ENCODE results near the gene RFX8.

Gene RFX8

DNA sequence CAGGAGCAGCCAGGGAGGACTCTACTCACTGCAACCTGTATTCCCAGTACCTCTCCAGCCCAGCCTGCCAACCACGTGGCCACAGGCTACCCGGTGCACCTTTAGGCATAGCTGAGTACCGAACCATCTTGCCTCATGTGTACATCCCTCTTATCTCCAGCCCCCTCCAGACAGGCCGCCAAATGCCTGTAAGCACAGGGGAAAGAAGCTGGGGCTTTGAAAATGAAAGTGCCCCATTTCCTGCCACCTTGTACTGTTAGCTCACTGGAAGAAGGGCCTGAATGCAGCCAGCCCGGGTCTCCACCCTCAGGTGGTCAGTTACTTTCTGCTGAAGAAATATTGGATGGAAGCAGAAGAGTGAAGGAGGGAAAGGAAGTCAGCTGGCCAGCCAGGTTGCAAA is 27.2 kb upstream of the RFX8 start:
- Histone ChIP-seq H3K9me2 (replicated peaks; ENCODE audit: low read depth, low read length) (no peaks in the 10 kb centered on the region), H3K36me3 (ENCODE audit: insufficient read depth, low read length) (no peaks in the 10 kb centered on the region), H2AFZ (ENCODE audit: low read length) (peak overlapping the region; percentile 73), H3K9ac (ENCODE audit: low read depth, low read length, poor library complexity, severe bottlenecking) (peak overlapping the region; percentile 42), H3K4me1 (ENCODE audit: insufficient read depth, low read length, poor library complexity, severe bottlenecking) (peaks cover 30% of the 10 kb centered on the region), H3K79me2 (ENCODE audit: insufficient read depth, low read length) (no peaks in the 10 kb centered on the region), H4K20me1 (ENCODE audit: insufficient read depth, low read length, poor library complexity, severe bottlenecking) (no peaks in the 10 kb centered on the region), H3K9me3 (ENCODE audit: insufficient read depth, low read depth, low read length) (no peaks in the 10 kb centered on the region), H3K27me3 (ENCODE audit: insufficient read depth, low read length, poor library complexity, severe bottlenecking) (no peaks in the 10 kb centered on the region), H3K4me2 (ENCODE audit: low read depth, low read length, poor library complexity, severe bottlenecking) (peak overlapping the region; percentile 54), H3K4me3 (ENCODE audit: low read length, poor library complexity, severe bottlenecking) (peak overlapping the region; percentile 31), H3F3A (ENCODE audit: low read depth) (no peaks in the 10 kb centered on the region)
- TF ChIP-seq CTCF (conservative IDR thresholded peaks at IDR 0.05; ENCODE audit: low read length) (no peak), EZH2phosphoT487 (IDR thresholded peaks at IDR 0.05; ENCODE audit: borderline replicate concordance) (no peak)

GRCh38 chr2:101501443-101501842 is 26.5 kb upstream of the RFX8 start:
- Histone ChIP-seq H2AFZ (ENCODE audit: low read length) (peak overlapping the region; percentile 73), H3K79me2 (ENCODE audit: insufficient read depth, low read length) (no peaks in the 10 kb centered on the region), H3K9ac (ENCODE audit: low read depth, low read length, poor library complexity, severe bottlenecking) (peak overlapping the region; percentile 42), H3K4me1 (ENCODE audit: insufficient read depth, low read length, poor library complexity, severe bottlenecking) (peaks cover 30% of the 10 kb centered on the region), H3K36me3 (ENCODE audit: insufficient read depth, low read length) (no peaks in the 10 kb centered on the region), H3K27me3 (ENCODE audit: insufficient read depth, low read length, poor library complexity, severe bottlenecking) (no peaks in the 10 kb centered on the region), H3K4me3 (ENCODE audit: low read length, poor library complexity, severe bottlenecking) (peak overlapping the region; percentile 31), H3F3A (ENCODE audit: low read depth) (no peaks in the 10 kb centered on the region), H4K20me1 (ENCODE audit: insufficient read depth, low read length, poor library complexity, severe bottlenecking) (no peaks in the 10 kb centered on the region), H3K4me2 (ENCODE audit: low read depth, low read length, poor library complexity, severe bottlenecking) (peak overlapping the region; percentile 54), H3K9me2 (replicated peaks; ENCODE audit: low read depth, low read length) (no peaks in the 10 kb centered on the region), H3K9me3 (ENCODE audit: insufficient read depth, low read depth, low read length) (no peaks in the 10 kb centered on the region)
- no peak for TF ChIP-seq EZH2phosphoT487 (IDR thresholded peaks at IDR 0.05; ENCODE audit: borderline replicate concordance)
- no peak for TF ChIP-seq CTCF (conservative IDR thresholded peaks at IDR 0.05; ENCODE audit: low read length)

- H3K4me3 ChIP-seq (ENCODE audit: low read length, poor library complexity, severe bottlenecking) = peak overlapping the region; percentile 31
- H3K9me2 ChIP-seq (replicated peaks; ENCODE audit: low read depth, low read length) = no peaks in the 10 kb centered on the region
- H3K4me2 ChIP-seq (ENCODE audit: low read depth, low read length, poor library complexity, severe bottlenecking) = peak overlapping the region; percentile 54
- H3K9ac ChIP-seq (ENCODE audit: low read depth, low read length, poor library complexity, severe bottlenecking) = peak overlapping the region; percentile 42
- no peaks in the 10 kb centered on the region for H3F3A ChIP-seq (ENCODE audit: low read depth)
- H3K36me3 ChIP-seq (ENCODE audit: insufficient read depth, low read length) = no peaks in the 10 kb centered on the region
- no peaks in the 10 kb centered on the region for H3K79me2 ChIP-seq (ENCODE audit: insufficient read depth, low read length)
- peak overlapping the region; percentile 73 for H2AFZ ChIP-seq (ENCODE audit: low read length)
- TF ChIP-seq EZH2phosphoT487 (IDR thresholded peaks at IDR 0.05; ENCODE audit: borderline replicate concordance) (no peak), CTCF (conservative IDR thresholded peaks at IDR 0.05; ENCODE audit: low read length) (no peak)
- H3K27me3 ChIP-seq (ENCODE audit: insufficient read depth, low read length, poor library complexity, severe bottlenecking) = no peaks in the 10 kb centered on the region
- H3K4me1 ChIP-seq (ENCODE audit: insufficient read depth, low read length, poor library complexity, severe bottlenecking) = peaks cover 30% of the 10 kb centered on the region
- no peaks in the 10 kb centered on the region for H4K20me1 ChIP-seq (ENCODE audit: insufficient read depth, low read length, poor library complexity, severe bottlenecking)
- no peaks in the 10 kb centered on the region for H3K9me3 ChIP-seq (ENCODE audit: insufficient read depth, low read depth, low read length)
Measured at GRCh38 chr2:101500860-101501259, 25.9 kb upstream of the RFX8 start.
